ENCODE data around the gene SRCAP.

The SRCAP gene

DNA sequence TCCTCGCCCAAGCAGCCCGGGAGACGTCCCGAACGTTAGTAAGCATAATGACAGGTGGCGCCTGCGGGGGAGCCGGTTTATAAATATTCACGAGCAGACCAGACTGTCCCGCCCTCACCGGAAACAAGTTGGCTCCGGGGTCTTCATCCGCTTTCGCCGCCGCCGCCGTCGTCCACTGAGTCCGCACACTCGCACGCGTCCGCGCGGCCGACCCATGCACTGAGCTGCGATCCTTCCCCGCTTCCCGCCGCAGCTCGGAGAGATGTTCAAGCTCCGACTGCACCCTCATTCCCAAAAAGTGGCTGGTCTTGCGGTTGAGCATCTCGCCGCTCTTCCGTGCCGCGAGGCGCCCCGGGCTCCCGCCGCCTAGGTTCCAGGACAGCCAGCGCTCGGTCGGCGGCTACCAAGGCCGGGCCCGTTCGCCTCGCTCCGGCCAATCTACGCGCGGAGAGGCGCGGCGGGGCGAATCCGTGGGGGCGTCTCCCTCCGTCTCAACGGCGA is 62.5 kb downstream of the SRCAP start (continued):
- TF ChIP-seq, protein P1, sequence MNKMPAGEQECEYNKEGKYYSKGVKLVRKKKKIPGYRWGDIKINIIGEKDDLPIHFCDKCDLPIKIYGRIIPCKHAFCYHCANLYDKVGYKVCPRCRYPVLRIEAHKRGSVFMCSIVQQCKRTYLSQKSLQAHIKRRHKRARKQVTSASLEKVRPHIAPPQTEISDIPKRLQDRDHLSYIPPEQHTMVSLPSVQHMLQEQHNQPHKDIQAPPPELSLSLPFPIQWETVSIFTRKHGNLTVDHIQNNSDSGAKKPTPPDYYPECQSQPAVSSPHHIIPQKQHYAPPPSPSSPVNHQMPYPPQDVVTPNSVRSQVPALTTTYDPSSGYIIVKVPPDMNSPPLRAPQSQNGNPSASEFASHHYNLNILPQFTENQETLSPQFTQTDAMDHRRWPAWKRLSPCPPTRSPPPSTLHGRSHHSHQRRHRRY (tag by site-specific recombination; IDR thresholded peaks at IDR 0.05) = 0 out of 2 replicates have a peak, but pooled peaks have one; percentile 43
- TF ChIP-seq, protein P2, sequence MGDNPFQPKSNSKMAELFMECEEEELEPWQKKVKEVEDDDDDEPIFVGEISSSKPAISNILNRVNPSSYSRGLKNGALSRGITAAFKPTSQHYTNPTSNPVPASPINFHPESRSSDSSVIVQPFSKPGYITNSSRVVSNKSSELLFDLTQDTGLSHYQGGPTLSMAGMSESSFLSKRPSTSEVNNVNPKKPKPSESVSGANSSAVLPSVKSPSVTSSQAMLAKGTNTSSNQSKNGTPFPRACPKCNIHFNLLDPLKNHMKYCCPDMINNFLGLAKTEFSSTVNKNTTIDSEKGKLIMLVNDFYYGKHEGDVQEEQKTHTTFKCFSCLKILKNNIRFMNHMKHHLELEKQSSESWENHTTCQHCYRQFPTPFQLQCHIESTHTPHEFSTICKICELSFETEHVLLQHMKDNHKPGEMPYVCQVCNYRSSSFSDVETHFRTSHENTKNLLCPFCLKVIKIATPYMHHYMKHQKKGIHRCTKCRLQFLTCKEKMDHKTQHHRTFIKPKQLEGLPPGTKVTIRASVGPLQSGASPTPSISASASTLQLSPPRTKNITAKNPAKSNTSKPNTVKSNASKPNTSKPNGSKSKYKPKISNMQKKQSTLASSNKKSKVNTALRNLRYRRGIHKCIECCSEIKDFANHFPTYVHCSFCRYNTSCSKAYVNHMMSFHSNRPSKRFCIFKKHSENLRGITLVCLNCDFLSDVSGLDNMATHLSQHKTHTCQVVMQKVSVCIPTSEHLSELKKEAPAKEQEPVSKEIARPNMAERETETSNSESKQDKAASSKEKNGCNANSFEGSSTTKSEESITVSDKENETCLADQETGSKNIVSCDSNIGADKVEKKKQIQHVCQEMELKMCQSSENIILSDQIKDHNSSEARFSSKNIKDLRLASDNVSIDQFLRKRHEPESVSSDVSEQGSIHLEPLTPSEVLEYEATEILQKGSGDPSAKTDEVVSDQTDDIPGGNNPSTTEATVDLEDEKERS (tag by site-specific recombination; IDR thresholded peaks at IDR 0.05) = no peak
- TF ChIP-seq ZFP69B (tag by site-specific recombination; IDR thresholded peaks at IDR 0.05) = 0 out of 2 replicates have a peak, but pooled peaks have one; percentile 72
- TF ChIP-seq ZXDB (tag by site-specific recombination; IDR thresholded peaks at IDR 0.05) = peak; percentile 86
- TF ChIP-seq ZNF140 (tag by site-specific recombination; IDR thresholded peaks at IDR 0.05) = no peak
- TF ChIP-seq ZNF777 (tag by site-specific recombination; IDR thresholded peaks at IDR 0.05; ENCODE audit: borderline replicate concordance) = peak; percentile 76; the same call in 1 of the 2 replicates

DNA sequence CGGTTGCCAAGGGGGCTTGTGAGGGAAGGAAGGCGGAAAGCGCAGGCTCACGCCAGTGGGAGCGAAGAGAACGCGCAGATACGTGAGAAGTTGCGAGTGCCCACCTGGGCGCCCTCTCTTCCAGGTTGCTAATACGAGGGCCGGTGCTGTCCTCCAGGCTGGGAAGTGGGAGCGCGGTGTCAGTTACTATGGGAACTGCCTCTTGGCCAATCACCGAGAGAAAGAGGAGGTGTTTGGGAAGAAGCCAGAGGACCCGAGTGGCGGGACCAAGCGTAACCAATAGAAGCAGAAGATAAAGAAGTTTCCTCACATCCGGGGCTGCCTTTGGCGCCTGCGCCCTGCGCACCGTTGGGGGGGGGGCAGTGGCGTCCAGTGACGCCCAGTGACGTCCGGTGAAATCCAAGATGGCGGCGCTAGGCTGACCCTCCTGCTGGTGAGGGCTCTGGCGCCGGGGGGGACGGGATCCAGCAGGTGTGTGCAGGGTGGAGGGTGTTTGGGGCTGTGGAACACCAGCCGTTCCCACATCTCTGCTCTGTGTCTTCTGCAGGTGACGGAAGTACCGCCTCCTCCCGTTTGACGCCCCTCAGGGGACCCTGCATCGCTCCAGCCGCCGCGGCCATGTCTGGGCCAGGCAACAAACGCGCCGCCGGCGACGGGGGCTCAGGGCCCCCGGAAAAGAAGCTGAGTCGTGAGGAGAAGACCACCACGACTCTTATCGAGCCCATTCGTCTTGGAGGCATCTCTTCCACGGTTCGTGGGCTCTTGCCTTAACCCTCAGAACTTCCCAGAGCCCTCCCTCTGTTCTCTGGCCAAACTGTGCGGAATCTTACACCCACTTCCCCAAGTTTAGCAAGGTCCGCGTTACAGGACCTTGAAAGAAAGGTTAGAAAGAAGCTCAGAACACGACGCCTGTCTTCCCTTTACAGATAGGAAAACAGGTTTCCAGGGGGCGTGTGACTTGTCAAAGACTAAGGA is 63.2 kb downstream of the SRCAP start, which contains the start of the genes CFAP119 and RNF40:
Gene CFAP119, minus strand, starts transcription at position 135 of the 975 bp plus-strand sequence. CDS start 314 bp downstream, outside the sequence.
Gene RNF40, plus strand, starts transcription at position 395 of the 975 bp plus-strand sequence. Its CDS starts 224 bp downstream, at position 619.
- CTCF ChIA-PET = interaction anchor here (0.9 kb wide), 1 partner anchor 138 kb away, joined by 3 read pairs; no protein-coding TSS in a partner anchor
- peak within 1 kb of the TSS; percentile 95 for H3K4me3 ChIP-seq (ENCODE audit: low read depth, low read length)
- POLR2A ChIA-PET = interaction anchor here (1.0 to 4.8 kb wide), 3 partner anchors 13 to 14 kb away, joined by 9 to 23 read pairs (median 21); partner anchors contain the start of gene PHKG2
- H3K27ac ChIP-seq (ENCODE audit: extremely low read depth, low read depth, low read length) = peak within 1 kb of the TSS; percentile 83
- H3K9me3 ChIP-seq (ENCODE audit: control insufficient read depth, insufficient read depth, low read depth, low read length) = no peaks in the 10 kb centered on the region
- H3K36me3 ChIP-seq (ENCODE audit: control insufficient read depth in 2 of 2, insufficient read depth in 1 of 2, low read length in 2 of 2) = peaks cover 7 to 77% of the 10 kb centered on the region in 2 experiments; a peak in 2 of 3 replicates
- peaks cover 4% of the 10 kb centered on the region; the same call in 1 of the 2 replicates for H3K4me1 ChIP-seq (ENCODE audit: control insufficient read depth, insufficient read depth, low read length)
- TF ChIP-seq, protein P3, sequence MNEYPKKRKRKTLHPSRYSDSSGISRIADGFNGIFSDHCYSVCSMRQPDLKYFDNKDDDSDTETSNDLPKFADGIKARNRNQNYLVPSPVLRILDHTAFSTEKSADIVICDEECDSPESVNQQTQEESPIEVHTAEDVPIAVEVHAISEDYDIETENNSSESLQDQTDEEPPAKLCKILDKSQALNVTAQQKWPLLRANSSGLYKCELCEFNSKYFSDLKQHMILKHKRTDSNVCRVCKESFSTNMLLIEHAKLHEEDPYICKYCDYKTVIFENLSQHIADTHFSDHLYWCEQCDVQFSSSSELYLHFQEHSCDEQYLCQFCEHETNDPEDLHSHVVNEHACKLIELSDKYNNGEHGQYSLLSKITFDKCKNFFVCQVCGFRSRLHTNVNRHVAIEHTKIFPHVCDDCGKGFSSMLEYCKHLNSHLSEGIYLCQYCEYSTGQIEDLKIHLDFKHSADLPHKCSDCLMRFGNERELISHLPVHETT (tag by site-specific recombination; IDR thresholded peaks at IDR 0.05) = peak; percentile 70; the same call in 1 of the 2 replicates
- TF ChIP-seq, protein P4, sequence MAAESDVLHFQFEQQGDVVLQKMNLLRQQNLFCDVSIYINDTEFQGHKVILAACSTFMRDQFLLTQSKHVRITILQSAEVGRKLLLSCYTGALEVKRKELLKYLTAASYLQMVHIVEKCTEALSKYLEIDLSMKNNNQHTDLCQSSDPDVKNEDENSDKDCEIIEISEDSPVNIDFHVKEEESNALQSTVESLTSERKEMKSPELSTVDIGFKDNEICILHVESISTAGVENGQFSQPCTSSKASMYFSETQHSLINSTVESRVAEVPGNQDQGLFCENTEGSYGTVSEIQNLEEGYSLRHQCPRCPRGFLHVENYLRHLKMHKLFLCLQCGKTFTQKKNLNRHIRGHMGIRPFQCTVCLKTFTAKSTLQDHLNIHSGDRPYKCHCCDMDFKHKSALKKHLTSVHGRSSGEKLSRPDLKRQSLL (tag by site-specific recombination; IDR thresholded peaks at IDR 0.05) = peak; percentile 33; the same call in 1 of the 2 replicates
- TF ChIP-seq SP3 (tag by site-specific recombination; IDR thresholded peaks at IDR 0.05) (peak; percentile 57; the same call in 1 of the 2 replicates), ZFP69B (tag by site-specific recombination; IDR thresholded peaks at IDR 0.05) (no peak), BCL11A (tag by site-specific recombination; IDR thresholded peaks at IDR 0.05; ENCODE audit: low read depth) (peak; percentile 81), KLF9 (tag by site-specific recombination; IDR thresholded peaks at IDR 0.05; ENCODE audit: low read depth) (no peak; the same call in 1 of the 2 replicates), ZNF701 (tag by site-specific recombination; IDR thresholded peaks at IDR 0.05) (no peak), ZFHX2 (tag by site-specific recombination; conservative IDR thresholded peaks at IDR 0.05) (peak; percentile 53; the same call in 1 of the 2 replicates), ZNF561 (tag by site-specific recombination; IDR thresholded peaks at IDR 0.05; ENCODE audit: borderline replicate concordance) (peak; percentile 46; the same call in 1 of the 2 replicates), HOXD13 (CRISPR knock-in tag; IDR thresholded peaks at IDR 0.05; ENCODE audit: borderline replicate concordance) (no peak), ZNF600 (tag by site-specific recombination; IDR thresholded peaks at IDR 0.05) (peak; percentile 85; the same call in 1 of the 2 replicates), ZNF76 (tag by site-specific recombination; IDR thresholded peaks at IDR 0.05; ENCODE audit: borderline replicate concordance, low read depth) (peak; percentile 33; the same call in 1 of the 2 replicates), KLF7 (tag by site-specific recombination; IDR thresholded peaks at IDR 0.05; ENCODE audit: borderline replicate concordance) (no peak), KLF10 (tag by site-specific recombination; IDR thresholded peaks at IDR 0.05) (peak; percentile 41; the same call in 1 of the 2 replicates), ZNF112 (tag by site-specific recombination; IDR thresholded peaks at IDR 0.05) (no peak), ZNF366 (tag by site-specific recombination; conservative IDR thresholded peaks at IDR 0.05) (0 out of 2 replicates have a peak, but pooled peaks have one; percentile 23), KLF16 (tag by site-specific recombination; IDR thresholded peaks at IDR 0.05) (peak; percentile 15; the same call in 1 of the 2 replicates)
- TF ChIP-seq, protein P5, sequence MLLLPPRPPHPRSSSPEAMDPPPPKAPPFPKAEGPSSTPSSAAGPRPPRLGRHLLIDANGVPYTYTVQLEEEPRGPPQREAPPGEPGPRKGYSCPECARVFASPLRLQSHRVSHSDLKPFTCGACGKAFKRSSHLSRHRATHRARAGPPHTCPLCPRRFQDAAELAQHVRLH (tag by site-specific recombination; IDR thresholded peaks at IDR 0.05) = peak; percentile 17; the same call in 1 of the 2 replicates
- TF ChIP-seq, protein P6, sequence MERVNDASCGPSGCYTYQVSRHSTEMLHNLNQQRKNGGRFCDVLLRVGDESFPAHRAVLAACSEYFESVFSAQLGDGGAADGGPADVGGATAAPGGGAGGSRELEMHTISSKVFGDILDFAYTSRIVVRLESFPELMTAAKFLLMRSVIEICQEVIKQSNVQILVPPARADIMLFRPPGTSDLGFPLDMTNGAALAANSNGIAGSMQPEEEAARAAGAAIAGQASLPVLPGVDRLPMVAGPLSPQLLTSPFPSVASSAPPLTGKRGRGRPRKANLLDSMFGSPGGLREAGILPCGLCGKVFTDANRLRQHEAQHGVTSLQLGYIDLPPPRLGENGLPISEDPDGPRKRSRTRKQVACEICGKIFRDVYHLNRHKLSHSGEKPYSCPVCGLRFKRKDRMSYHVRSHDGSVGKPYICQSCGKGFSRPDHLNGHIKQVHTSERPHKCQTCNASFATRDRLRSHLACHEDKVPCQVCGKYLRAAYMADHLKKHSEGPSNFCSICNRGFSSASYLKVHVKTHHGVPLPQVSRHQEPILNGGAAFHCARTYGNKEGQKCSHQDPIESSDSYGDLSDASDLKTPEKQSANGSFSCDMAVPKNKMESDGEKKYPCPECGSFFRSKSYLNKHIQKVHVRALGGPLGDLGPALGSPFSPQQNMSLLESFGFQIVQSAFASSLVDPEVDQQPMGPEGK (tag by site-specific recombination; IDR thresholded peaks at IDR 0.05) = peak; percentile 99

Data from HEK293 (cell line).